Osteoblast (primary cell): Measurements from ENCODE around the gene PYCR2. TPM values are rescaled to one million over a fixed set of nuclear protein-coding genes. Genes with fewer than 3 reads are reported as not detected.

Experiments used
- DNase-seq: peaks from one replicate; pipeline ENCODE4 v3.0.0; 2011; ENCODE audit warnings: low spot score, mixed read lengths; ENCODE audit not compliant: insufficient read length; ENCODE audit errors: missing footprints
- H2AFZ ChIP-seq: 2 replicates; pipeline ENCODE4 v1.6.0; 2011; ENCODE audit warnings: mild to moderate bottlenecking, low read length
- H3K27ac ChIP-seq: 2 replicates; pipeline ENCODE4 v1.5.1; 2011; ENCODE audit warnings: mild to moderate bottlenecking, low read depth, low read length, moderate library complexity
- H3K27me3 ChIP-seq: 2 replicates; pipeline ENCODE4 v1.6.0; 2012; ENCODE audit warnings: mild to moderate bottlenecking, control low read depth, inconsistent platforms, low read length, moderate library complexity; ENCODE audit not compliant: insufficient read depth
- H3K36me3 ChIP-seq: 2 replicates; pipeline ENCODE4 v1.5.1; 2011; ENCODE audit warnings: mild to moderate bottlenecking, low read length, control low read depth, moderate library complexity; ENCODE audit not compliant: insufficient read depth
- H3K4me1 ChIP-seq: 2 replicates; pipeline ENCODE4 v1.5.1; 2011; ENCODE audit warnings: mild to moderate bottlenecking, low read length, control low read depth, moderate library complexity; ENCODE audit not compliant: insufficient read depth
- H3K4me2 ChIP-seq: 2 replicates; pipeline ENCODE4 v1.6.0; 2011; ENCODE audit warnings: mild to moderate bottlenecking, low read length; ENCODE audit not compliant: insufficient read depth
- H3K4me3 ChIP-seq: fragments of 200-600 bp; sonication (generic); 3 replicates; pipeline ENCODE4 v1.5.1; 2012; ENCODE audit warnings: mild to moderate bottlenecking, low read length, inconsistent platforms; ENCODE audit not compliant: insufficient read depth
- H3K79me2 ChIP-seq: 2 replicates; pipeline ENCODE4 v1.6.0; 2012; ENCODE audit warnings: mild to moderate bottlenecking, low read length, control low read depth, inconsistent platforms; ENCODE audit not compliant: insufficient read depth
- H3K9me3 ChIP-seq: 2 replicates; pipeline ENCODE4 v1.5.1; 2011; ENCODE audit warnings: low read depth, low read length, control low read depth
- H4K20me1 ChIP-seq: 2 replicates; pipeline ENCODE4 v1.6.0; 2012; ENCODE audit warnings: mild to moderate bottlenecking, low read length, control low read depth; ENCODE audit not compliant: insufficient read depth
- CTCF ChIP-seq: IDR thresholded peaks from 2 replicates; pipeline ENCODE4 v1.5.1; 2011; ENCODE audit warnings: mild to moderate bottlenecking, low read depth, low read length, moderate library complexity; ENCODE audit errors: extremely low read depth
- total RNA-seq: library from RNA; depleted of rRNA; stranded (reverse); fragments of >200 nt; gene quantifications from 2 replicates; pipeline ENCODE4 v1.2.3, GENCODE V29; 2012

The PYCR2 gene
- total RNA-seq, 1 donor: 29.0 TPM

- peaks cover 29% of the 10 kb centered on the region for H3K4me1 ChIP-seq
- H3K27ac ChIP-seq: no peak overlapping the region
- H3K36me3 ChIP-seq: peaks cover 46% of the 10 kb centered on the region
- H3K9me3 ChIP-seq: no peaks in the 10 kb centered on the region
- peaks cover 17% of the 10 kb centered on the region for H4K20me1 ChIP-seq
- no peak overlapping the region for H3K4me2 ChIP-seq
- H2AFZ ChIP-seq: no peak overlapping the region
- no peak for DNase-seq
- TF ChIP-seq CTCF: no peak
- no peak overlapping the region for H3K4me3 ChIP-seq
- H3K27me3 ChIP-seq: no peaks in the 10 kb centered on the region
- peaks cover 16% of the 10 kb centered on the region for H3K79me2 ChIP-seq
Measured at GRCh38 chr1:225873281-225873850, 50.7 kb downstream of the PYCR2 start.

GRCh38 chr1:225872075-225872430 lies 52.0 kb downstream of the PYCR2 start:
- no peak overlapping the region for H3K4me2 ChIP-seq
- peaks cover 9% of the 10 kb centered on the region for H3K79me2 ChIP-seq
- DNase-seq: peak; percentile 55
- peaks cover 5% of the 10 kb centered on the region for H4K20me1 ChIP-seq
- H3K36me3 ChIP-seq: peaks cover 46% of the 10 kb centered on the region
- no peak for TF ChIP-seq CTCF
- no peaks in the 10 kb centered on the region for H3K9me3 ChIP-seq
- H3K4me1 ChIP-seq: peaks cover 16% of the 10 kb centered on the region
- H3K27me3 ChIP-seq: no peaks in the 10 kb centered on the region
- no peak overlapping the region for H2AFZ ChIP-seq
- H3K4me3 ChIP-seq: no peak overlapping the region
- H3K27ac ChIP-seq: no peak overlapping the region

GRCh38 chr1:225871359-225872074 lies 52.5 kb downstream of the PYCR2 start:
- peaks cover 7% of the 10 kb centered on the region for H3K79me2 ChIP-seq
- H3K4me3 ChIP-seq: no peak overlapping the region
- H3K4me2 ChIP-seq: no peak overlapping the region
- no peaks in the 10 kb centered on the region for H3K9me3 ChIP-seq
- H3K4me1 ChIP-seq: peaks cover 19% of the 10 kb centered on the region
- H2AFZ ChIP-seq: no peak overlapping the region
- H3K27ac ChIP-seq: no peak overlapping the region
- H3K36me3 ChIP-seq: peaks cover 46% of the 10 kb centered on the region
- no peaks in the 10 kb centered on the region for H3K27me3 ChIP-seq
- H4K20me1 ChIP-seq: peaks cover 7% of the 10 kb centered on the region
- DNase-seq: peak; percentile 19
- no peak for TF ChIP-seq CTCF

- Histone ChIP-seq H3K79me2 (peaks cover 3% of the 10 kb centered on the region), H3K27ac (no peak overlapping the region), H3K4me3 (no peak overlapping the region), H2AFZ (no peak overlapping the region), H3K4me1 (peaks cover 25% of the 10 kb centered on the region), H4K20me1 (peaks cover 8% of the 10 kb centered on the region), H3K9me3 (no peaks in the 10 kb centered on the region), H3K27me3 (no peaks in the 10 kb centered on the region), H3K4me2 (no peak overlapping the region), H3K36me3 (peaks cover 40% of the 10 kb centered on the region)
- no peak for TF ChIP-seq CTCF
- no peak for DNase-seq
Measured at GRCh38 chr1:225870911-225871310, 53.1 kb downstream of the PYCR2 start.
